Fibroblast of skin of back (primary cell): Measurements from ENCODE around the gene TUBB4A. TPM values are rescaled to one million over a fixed set of nuclear protein-coding genes. Genes with fewer than 3 reads are reported as not detected.
"Not testable (repeated sequence)": the region's sequence is repeated elsewhere in the genome, so short reads cannot be mapped to it uniquely, and the experiment has no call there.

Experiments
- DNase-seq: peaks from one replicate; pipeline ENCODE4 v3.0.0-alpha.2; 2013
- polyA plus RNA-seq, 2 experiments: library from polyadenylated mRNA; unstranded; fragments of 120-200 nt; gene quantifications; one replicate each; pipeline ENCODE4 v1.2.1, GENCODE V29; 2013; ENCODE audit not compliant: insufficient read length in 2 of 2

Gene TUBB4A
- polyA plus RNA-seq (2013, experiment 1 of 2; ENCODE audit: insufficient read length) = 0.11 TPM
- not detected for polyA plus RNA-seq (2013, experiment 2 of 2; ENCODE audit: insufficient read length)

GRCh38 chr19:6501740-6502648, at the start of gene TUBB4A:
TSS of gene TUBB4A (minus strand) at chr19:6502309. CDS start at chr19:6502212, 97 bp downstream.
- DNase-seq = no peak

DNA sequence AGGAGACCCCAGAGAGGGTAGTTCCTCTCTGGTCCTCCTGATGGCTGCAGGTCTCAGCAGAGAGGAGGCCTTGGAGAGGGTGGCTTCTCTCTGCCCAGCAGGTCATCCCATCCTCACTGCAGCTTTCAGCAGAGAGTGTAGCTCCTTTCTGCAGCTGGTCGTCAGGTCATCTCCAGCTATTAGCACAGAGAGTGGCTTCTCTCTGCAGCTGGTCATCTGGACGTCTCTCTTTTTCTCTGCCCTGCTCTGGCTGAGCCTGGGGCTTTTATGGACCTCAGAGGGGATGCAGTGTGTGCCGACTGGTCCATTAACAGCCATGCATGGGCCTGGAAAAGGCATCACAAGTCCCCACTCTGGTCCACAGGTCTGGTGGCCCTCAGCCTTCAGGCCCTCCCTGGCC, 49.0 kb upstream of the TUBB4A start:
- no peak for DNase-seq

- not testable (repeated sequence) for DNase-seq
Measured at GRCh38 chr19:6550679-6551078, 48.6 kb upstream of the TUBB4A start.

GRCh38 chr19:6543866-6544347, 41.8 kb upstream of the TUBB4A start:
- no peak for DNase-seq

DNA sequence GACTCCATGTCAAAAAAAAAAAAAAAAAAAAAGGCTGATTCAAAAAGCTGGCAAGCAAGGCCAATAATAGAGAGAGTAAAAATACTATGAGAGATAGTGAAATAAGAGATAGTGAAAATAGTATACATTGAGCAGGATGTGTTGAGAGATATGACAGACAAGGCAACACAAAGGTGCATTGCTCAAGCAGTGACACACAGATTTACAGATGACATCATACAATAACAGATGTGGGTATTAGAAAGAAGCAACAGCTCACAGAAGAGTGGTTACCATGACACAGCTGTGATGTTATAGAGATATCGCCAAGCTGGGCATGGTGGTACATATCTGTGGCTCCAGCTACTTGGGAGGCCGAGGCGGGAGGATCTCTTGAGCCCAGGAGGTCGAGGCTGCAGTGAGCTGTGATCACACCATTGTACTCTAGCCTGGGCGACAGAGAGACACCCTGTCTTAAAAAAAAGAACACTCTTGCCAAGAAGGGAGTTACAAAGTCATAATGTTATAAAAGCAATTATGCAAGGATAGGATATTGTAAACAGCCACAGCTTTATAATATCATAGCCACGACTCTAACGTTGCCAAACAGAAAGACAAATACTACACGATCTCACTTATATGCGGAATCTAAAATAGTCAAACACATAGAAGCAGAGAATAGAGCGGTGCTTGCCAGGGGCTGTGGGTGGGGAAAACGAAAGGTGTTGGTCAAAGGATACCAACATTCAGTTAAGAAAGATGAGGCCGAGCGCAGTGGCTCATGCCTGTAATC, 39.0 kb upstream of the TUBB4A start:
- no peak for DNase-seq

DNA sequence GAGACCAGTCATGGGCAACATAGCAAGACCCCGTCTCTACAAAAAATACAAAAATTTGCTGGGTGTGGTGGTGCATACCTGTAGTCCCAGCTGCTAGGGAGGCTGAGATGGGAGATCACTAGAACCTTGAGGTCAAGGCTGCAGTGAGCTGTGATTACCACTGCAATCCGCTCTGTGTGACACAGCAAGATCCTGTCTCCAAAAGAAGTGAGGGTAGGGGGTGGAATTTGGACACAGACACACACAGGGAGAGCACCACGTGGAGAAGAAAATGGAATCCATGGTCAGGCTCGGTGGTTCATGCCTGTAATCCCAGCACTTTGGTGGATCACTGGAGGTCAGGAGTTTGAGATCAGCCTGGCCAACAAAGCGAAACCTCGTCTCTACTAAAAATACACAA, 37.4 kb upstream of the TUBB4A start:
- no peak for DNase-seq

DNA sequence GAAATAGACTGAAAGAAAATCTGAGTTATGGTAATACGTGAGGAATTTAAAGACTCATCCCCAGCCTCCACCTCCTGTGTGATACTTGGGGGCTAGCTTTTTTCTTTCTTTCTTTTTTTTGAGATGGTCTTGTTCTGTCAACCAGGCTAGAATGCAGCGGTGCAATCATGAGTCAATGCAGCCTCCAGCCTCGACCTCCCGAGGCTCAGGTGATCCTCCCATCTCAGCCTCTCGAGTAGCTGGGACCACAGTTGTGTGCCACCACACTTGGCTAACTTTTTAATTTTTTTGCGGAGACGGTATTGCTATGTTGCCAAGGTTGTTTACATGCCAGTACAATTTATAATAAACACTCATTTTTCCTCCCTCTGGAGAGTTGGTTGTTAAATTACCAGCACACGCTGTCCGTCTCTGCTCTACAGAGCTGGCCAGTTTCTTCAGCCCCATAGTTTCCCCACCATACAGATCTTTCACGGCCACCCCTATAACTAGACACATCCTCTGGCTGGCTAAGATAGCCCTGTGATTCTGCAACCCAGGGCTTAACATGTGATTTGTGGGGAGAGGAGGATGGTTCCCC, 33.5 kb upstream of the TUBB4A start:
- no peak for DNase-seq

DNA sequence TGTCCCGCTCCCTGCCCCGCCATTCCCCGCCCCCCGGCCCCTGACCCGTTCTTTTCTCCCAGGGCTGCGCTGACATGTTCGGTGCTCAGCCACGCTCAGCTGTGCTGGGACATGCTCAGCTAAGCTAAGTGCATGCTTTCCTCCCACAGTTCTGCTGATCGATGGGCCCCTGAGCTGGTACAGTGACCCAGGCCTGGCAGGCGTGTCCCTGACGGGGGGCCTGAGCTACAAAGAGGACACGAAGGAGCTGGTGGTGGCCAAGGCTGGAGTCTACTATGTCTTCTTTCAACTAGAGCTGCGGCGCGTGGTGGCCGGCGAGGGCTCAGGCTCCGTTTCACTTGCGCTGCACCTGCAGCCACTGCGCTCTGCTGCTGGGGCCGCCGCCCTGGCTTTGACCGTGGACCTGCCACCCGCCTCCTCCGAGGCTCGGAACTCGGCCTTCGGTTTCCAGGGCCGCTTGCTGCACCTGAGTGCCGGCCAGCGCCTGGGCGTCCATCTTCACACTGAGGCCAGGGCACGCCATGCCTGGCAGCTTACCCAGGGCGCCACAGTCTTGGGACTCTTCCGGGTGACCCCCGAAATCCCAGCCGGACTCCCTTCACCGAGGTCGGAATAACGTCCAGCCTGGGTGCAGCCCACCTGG, 32.5 kb upstream of the TUBB4A start:
- no peak for DNase-seq

- no peak for DNase-seq
Measured at GRCh38 chr19:6533746-6534418, 31.8 kb upstream of the TUBB4A start.

- no peak for DNase-seq
Measured at GRCh38 chr19:6533000-6533328, 30.9 kb upstream of the TUBB4A start.

- no peak for DNase-seq
Measured at GRCh38 chr19:6532244-6532999, 30.3 kb upstream of the TUBB4A start.

DNA sequence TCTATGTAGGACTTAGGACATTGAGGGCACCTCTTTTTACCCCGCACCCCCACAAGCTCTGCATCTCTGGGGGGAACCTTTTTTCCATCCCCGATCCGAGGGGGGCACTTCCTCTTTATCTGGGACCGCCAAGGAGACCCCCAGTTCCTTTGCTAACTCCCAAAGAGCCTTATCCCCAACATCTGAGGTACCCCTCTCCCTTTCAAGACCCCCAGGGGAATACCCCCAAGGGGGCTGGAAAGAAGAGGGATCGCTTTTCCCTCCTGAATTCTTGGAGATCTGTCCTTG, 29.8 kb upstream of the TUBB4A start:
- DNase-seq = no peak

DNA sequence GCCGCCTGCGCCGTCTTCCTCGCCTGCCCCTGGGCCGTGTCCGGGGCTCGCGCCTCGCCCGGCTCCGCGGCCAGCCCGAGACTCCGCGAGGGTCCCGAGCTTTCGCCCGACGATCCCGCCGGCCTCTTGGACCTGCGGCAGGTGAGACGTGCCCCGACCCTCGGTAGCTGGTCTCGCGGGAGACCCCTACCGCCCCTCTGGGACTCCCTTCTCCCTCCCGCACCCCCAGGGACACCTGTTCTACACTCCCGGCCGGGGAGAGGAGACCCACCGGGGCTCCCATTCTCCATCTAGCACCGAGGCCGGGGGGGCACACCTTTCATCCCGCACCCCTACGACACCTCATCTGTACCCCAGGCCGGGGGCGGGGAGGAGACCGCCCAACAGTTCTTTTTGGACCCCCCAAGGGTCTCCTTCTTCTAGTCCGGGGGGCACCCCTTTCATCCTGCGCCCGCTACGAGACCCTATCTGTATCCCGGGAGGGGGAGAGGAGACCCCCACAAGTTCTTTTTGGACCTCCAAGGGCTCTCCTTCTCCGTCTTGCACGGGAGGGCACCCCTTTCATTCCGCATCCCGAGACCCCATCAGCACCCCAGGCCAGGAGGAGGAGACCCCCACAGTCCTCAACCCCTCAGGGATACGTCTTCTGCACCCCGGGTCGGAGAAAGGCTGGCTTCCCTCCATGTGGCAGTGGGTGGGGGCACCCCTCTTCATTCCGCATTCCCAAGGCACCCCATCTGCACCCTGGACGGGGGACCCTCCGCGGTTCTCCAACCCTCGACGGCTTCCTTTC, 29.2 kb upstream of the TUBB4A start:
- DNase-seq = no peak

GRCh38 chr19:6530386-6531162, 28.5 kb upstream of the TUBB4A start, which contains the start of gene TNFSF9:
TSS of gene TNFSF9 (plus strand) at chr19:6531026. CDS start at chr19:6531037, 11 bp downstream.
- DNase-seq = peak; percentile 83

- no peak for DNase-seq
Measured at GRCh38 chr19:6529937-6530385, 27.9 kb upstream of the TUBB4A start.

- no peak for DNase-seq
Measured at GRCh38 chr19:6529351-6529750, 27.2 kb upstream of the TUBB4A start.

DNA sequence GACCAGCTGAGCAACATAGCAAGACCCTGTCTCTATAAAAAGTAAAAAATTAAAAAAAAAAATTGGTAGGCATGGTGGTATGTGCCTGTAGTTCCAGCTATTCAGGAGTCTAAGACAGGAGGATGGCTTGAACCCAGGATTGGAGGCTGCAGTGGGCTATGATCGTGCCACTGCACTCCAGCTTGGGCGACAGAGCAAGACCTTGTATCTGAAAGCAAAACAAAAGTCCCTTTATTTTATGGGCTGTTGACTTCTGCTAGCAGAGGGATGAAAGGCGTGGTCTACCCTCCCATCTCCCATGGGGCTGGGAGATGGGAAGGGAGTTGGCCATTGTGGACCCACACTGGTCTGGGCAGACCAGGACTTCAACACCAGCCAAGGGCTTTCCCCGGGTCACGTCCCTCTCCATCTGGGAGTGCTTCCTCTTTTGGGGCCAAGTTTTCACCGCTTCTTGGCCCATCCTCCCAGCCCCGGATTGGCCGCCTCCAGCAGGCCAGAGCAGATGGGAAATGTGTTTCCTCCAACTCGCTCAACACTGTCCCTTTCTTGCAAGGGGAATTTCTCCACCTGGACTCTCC, 26.5 kb upstream of the TUBB4A start:
- DNase-seq = no peak

- no peak for DNase-seq
Measured at GRCh38 chr19:6527893-6528543, 25.9 kb upstream of the TUBB4A start.

GRCh38 chr19:6524311-6524710, 22.2 kb upstream of the TUBB4A start:
- DNase-seq = no peak
